NB4 (cell line): Measurements from ENCODE around the gene UNC5A.

ENCODE experiments used
- DNase-seq: peaks from one replicate; pipeline ENCODE4 v3.0.0; 2010; ENCODE audit warnings: low read depth
- H3K4me3 ChIP-seq: one replicate; pipeline ENCODE4 v1.5.1; 2011; ENCODE audit warnings: mild to moderate bottlenecking, low read depth, low read length, moderate library complexity
- CTCF ChIP-seq: IDR thresholded peaks from one replicate; pipeline ENCODE4 v1.5.1; 2012; ENCODE audit warnings: low read depth, low read length
- MAX ChIP-seq: IDR thresholded peaks from 2 replicates; pipeline ENCODE4 v1.6.1; 2011; ENCODE audit warnings: low read depth, low read length
- MYC ChIP-seq: IDR thresholded peaks from 2 replicates; pipeline ENCODE4 v1.6.1; 2011; ENCODE audit warnings: low read depth, low read length
- POLR2A ChIP-seq: IDR thresholded peaks from 2 replicates; pipeline ENCODE4 v1.6.1; 2011; ENCODE audit warnings: mild to moderate bottlenecking; ENCODE audit not compliant: insufficient read length; ENCODE audit errors: extremely low read depth

UNC5A gene

GRCh38 chr5:176821441-176821840 is 11.1 kb downstream of the UNC5A start:
- no peak for TF ChIP-seq MAX
- no peak for TF ChIP-seq MYC
- TF ChIP-seq POLR2A: no peak
- no peak for TF ChIP-seq CTCF
- no peak for DNase-seq
- H3K4me3 ChIP-seq: no peak overlapping the region

GRCh38 chr5:176822041-176822792 is 11.9 kb downstream of the UNC5A start:
- TF ChIP-seq MAX: no peak
- TF ChIP-seq POLR2A: no peak
- TF ChIP-seq MYC: no peak
- TF ChIP-seq CTCF: no peak
- no peak overlapping the region for H3K4me3 ChIP-seq
- DNase-seq: no peak

GRCh38 chr5:176822793-176823481 is 12.6 kb downstream of the UNC5A start:
- TF ChIP-seq POLR2A (no peak), MAX (no peak), MYC (no peak), CTCF (no peak)
- no peak for DNase-seq
- no peak overlapping the region for H3K4me3 ChIP-seq

- no peak overlapping the region for H3K4me3 ChIP-seq
- TF ChIP-seq MYC: no peak
- no peak for TF ChIP-seq CTCF
- no peak for TF ChIP-seq POLR2A
- TF ChIP-seq MAX: no peak
- no peak for DNase-seq
These were observed 13.6 kb downstream of the UNC5A start for GRCh38 chr5:176823869-176824412.

GRCh38 chr5:176824604-176825003 is 14.2 kb downstream of the UNC5A start:
- no peak overlapping the region for H3K4me3 ChIP-seq
- DNase-seq: no peak
- TF ChIP-seq MYC: no peak
- no peak for TF ChIP-seq MAX

GRCh38 chr5:176825234-176825633 is 14.9 kb downstream of the UNC5A start:
- no peak overlapping the region for H3K4me3 ChIP-seq
- DNase-seq: no peak
- TF ChIP-seq MAX: no peak
- no peak for TF ChIP-seq POLR2A
- no peak for TF ChIP-seq MYC
- TF ChIP-seq CTCF: no peak
